ENCODE data around the gene CAMK2G.

The CAMK2G gene

DNA sequence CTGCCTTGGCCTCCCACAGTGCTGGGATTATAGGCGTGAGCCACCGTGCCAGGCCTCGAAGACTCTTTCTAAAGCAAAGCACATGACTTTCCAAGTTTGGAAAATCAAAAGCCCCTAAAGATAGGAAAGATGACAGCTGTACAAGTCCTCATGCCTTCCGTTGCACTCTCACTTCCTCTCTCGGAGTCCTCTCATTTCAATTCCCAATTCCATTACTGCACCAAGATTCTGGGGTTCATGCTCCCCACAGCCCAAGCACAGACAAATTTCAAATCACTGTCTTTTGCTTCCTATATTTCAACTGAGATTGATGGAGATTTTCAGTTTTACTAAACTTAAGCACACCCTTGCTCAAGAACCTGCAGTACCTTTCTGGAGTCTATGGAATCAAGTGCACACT is 25.7 kb upstream of the CAMK2G start:
- Histone ChIP-seq H3K27me3 (ENCODE audit: insufficient read depth, low read length, poor library complexity) (peaks cover 22% of the 10 kb centered on the region), H3K4me3 (ENCODE audit: low read depth in 1 of 2, low read length in 2 of 2) (no peak overlapping the region), H2AFZ (ENCODE audit: low read depth, low read length) (no peak overlapping the region), H3K4me2 (ENCODE audit: insufficient read depth, low read length) (no peak overlapping the region), H3K36me3 (ENCODE audit: insufficient read depth, low read length) (no peaks in the 10 kb centered on the region), H3K9ac (ENCODE audit: low read depth, low read length) (no peak overlapping the region), H3K9me3 (ENCODE audit: insufficient read depth, low read length, severe bottlenecking) (no peaks in the 10 kb centered on the region), H4K20me1 (ENCODE audit: insufficient read depth, low read length) (no peaks in the 10 kb centered on the region), H3K27ac (ENCODE audit: low read length) (no peak overlapping the region), H3K79me2 (ENCODE audit: insufficient read depth, low read length) (no peaks in the 10 kb centered on the region), H3K4me1 (ENCODE audit: insufficient read depth, low read length) (no peaks in the 10 kb centered on the region)
- no peak for ATAC-seq (ENCODE audit: insufficient read depth, low read depth)
- no peak for DNase-seq
- TF ChIP-seq EZH2 (IDR thresholded peaks at IDR 0.05; ENCODE audit: borderline replicate concordance, low read depth, low read length, severe bottlenecking), result no peak
- no peak for TF ChIP-seq CTCF (IDR thresholded peaks at IDR 0.05; ENCODE audit: borderline replicate concordance, extremely low read depth, low read length, poor library complexity, severe bottlenecking)

GRCh38 chr10:73899423-73899822 is 25.1 kb upstream of the CAMK2G start:
- TF ChIP-seq EZH2 (IDR thresholded peaks at IDR 0.05; ENCODE audit: borderline replicate concordance, low read depth, low read length, severe bottlenecking) (no peak), CTCF (IDR thresholded peaks at IDR 0.05; ENCODE audit: borderline replicate concordance, extremely low read depth, low read length, poor library complexity, severe bottlenecking) (no peak)
- DNase-seq, result no peak
- H3K27ac ChIP-seq (ENCODE audit: low read length), result no peak overlapping the region
- peaks cover 19% of the 10 kb centered on the region for H3K27me3 ChIP-seq (ENCODE audit: insufficient read depth, low read length, poor library complexity)
- 0 out of 3 replicates have a peak, but pooled peaks have one; percentile 19 for ATAC-seq (ENCODE audit: insufficient read depth, low read depth)
- H3K4me3 ChIP-seq (ENCODE audit: low read depth in 1 of 2, low read length in 2 of 2), result no peak overlapping the region
- H2AFZ ChIP-seq (ENCODE audit: low read depth, low read length), result no peak overlapping the region
- H3K79me2 ChIP-seq (ENCODE audit: insufficient read depth, low read length), result no peaks in the 10 kb centered on the region
- no peak overlapping the region for H3K4me2 ChIP-seq (ENCODE audit: insufficient read depth, low read length)
- H4K20me1 ChIP-seq (ENCODE audit: insufficient read depth, low read length), result no peaks in the 10 kb centered on the region
- H3K9ac ChIP-seq (ENCODE audit: low read depth, low read length), result no peak overlapping the region
- H3K9me3 ChIP-seq (ENCODE audit: insufficient read depth, low read length, severe bottlenecking), result no peaks in the 10 kb centered on the region
- H3K4me1 ChIP-seq (ENCODE audit: insufficient read depth, low read length), result no peaks in the 10 kb centered on the region
- no peaks in the 10 kb centered on the region for H3K36me3 ChIP-seq (ENCODE audit: insufficient read depth, low read length)

- DNase-seq (no peak), ATAC-seq (ENCODE audit: insufficient read depth, low read depth) (no peak)
- no peaks in the 10 kb centered on the region for H3K9me3 ChIP-seq (ENCODE audit: insufficient read depth, low read length, severe bottlenecking)
- no peak overlapping the region for H3K4me3 ChIP-seq (ENCODE audit: low read depth in 1 of 2, low read length in 2 of 2)
- no peaks in the 10 kb centered on the region for H3K4me1 ChIP-seq (ENCODE audit: insufficient read depth, low read length)
- H4K20me1 ChIP-seq (ENCODE audit: insufficient read depth, low read length), result no peaks in the 10 kb centered on the region
- TF ChIP-seq CTCF (IDR thresholded peaks at IDR 0.05; ENCODE audit: borderline replicate concordance, extremely low read depth, low read length, poor library complexity, severe bottlenecking) (no peak), EZH2 (IDR thresholded peaks at IDR 0.05; ENCODE audit: borderline replicate concordance, low read depth, low read length, severe bottlenecking) (no peak)
- H2AFZ ChIP-seq (ENCODE audit: low read depth, low read length), result no peak overlapping the region
- H3K79me2 ChIP-seq (ENCODE audit: insufficient read depth, low read length), result no peaks in the 10 kb centered on the region
- no peak overlapping the region for H3K9ac ChIP-seq (ENCODE audit: low read depth, low read length)
- H3K36me3 ChIP-seq (ENCODE audit: insufficient read depth, low read length), result no peaks in the 10 kb centered on the region
- H3K27ac ChIP-seq (ENCODE audit: low read length), result no peak overlapping the region
- no peak overlapping the region for H3K4me2 ChIP-seq (ENCODE audit: insufficient read depth, low read length)
- H3K27me3 ChIP-seq (ENCODE audit: insufficient read depth, low read length, poor library complexity), result peaks cover 18% of the 10 kb centered on the region
These were observed 24.5 kb upstream of the CAMK2G start for GRCh38 chr10:73898730-73899410.
